ENCODE results near the gene NPR2.

DNA sequence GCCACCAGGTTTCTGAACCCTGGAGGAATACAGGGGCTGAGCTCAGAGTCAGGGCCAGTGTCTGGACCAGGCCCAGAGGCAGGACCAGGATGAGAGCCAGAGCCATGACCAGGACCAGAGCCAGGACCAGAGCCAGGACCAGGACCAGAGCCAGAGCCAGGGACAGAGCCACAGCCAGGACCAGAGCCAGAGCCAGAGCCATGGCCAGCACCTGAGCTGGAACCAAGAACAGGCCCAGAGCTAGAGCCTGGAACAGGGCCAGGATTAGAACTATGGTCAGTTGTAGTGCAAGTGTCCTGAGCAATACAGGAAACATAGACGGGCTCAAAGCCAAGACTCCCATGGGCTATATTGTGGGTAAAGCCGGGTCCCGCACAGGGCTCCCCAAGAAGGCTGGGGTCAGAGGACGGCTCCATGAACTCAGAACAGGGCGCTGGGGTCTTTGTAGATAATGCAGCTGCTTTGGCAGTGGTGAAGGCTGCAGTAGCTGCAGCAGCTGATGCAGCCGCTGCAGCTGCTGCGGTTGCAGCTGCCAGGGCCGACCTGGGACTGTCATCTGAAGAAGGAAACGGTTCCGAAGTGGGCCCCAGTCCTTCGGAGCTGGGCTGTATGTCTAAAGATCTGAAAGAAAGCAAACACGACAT lies 20.1 kb downstream of the NPR2 start:
- TF ChIP-seq, protein P1, sequence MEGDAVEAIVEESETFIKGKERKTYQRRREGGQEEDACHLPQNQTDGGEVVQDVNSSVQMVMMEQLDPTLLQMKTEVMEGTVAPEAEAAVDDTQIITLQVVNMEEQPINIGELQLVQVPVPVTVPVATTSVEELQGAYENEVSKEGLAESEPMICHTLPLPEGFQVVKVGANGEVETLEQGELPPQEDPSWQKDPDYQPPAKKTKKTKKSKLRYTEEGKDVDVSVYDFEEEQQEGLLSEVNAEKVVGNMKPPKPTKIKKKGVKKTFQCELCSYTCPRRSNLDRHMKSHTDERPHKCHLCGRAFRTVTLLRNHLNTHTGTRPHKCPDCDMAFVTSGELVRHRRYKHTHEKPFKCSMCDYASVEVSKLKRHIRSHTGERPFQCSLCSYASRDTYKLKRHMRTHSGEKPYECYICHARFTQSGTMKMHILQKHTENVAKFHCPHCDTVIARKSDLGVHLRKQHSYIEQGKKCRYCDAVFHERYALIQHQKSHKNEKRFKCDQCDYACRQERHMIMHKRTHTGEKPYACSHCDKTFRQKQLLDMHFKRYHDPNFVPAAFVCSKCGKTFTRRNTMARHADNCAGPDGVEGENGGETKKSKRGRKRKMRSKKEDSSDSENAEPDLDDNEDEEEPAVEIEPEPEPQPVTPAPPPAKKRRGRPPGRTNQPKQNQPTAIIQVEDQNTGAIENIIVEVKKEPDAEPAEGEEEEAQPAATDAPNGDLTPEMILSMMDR (IDR thresholded peaks at IDR 0.05): no peak
- TF ChIP-seq POLR2A (IDR thresholded peaks at IDR 0.05): no peak

Data from esophagus squamous epithelium (tissue), 4 donors.